HG02571 (cell line): ENCODE data around the gene TMPRSS7.
"Not testable (repeated sequence)": the region's sequence is repeated elsewhere in the genome, so short reads cannot be mapped to it uniquely, and the experiment has no call there.

Experiments
- ATAC-seq: cut with Tn5 transposase; IDR thresholded peaks from one replicate; pipeline ENCODE4 v1.9.1; 2021; ENCODE audit warnings: mild to moderate bottlenecking, moderate library complexity; ENCODE audit not compliant: unreplicated experiment

TMPRSS7 gene

GRCh38 chr3:112053229-112053628, 18.7 kb downstream of the TMPRSS7 start:
- no peak for ATAC-seq

GRCh38 chr3:112056451-112056929, 22.0 kb downstream of the TMPRSS7 start:
- no peak for ATAC-seq

GRCh38 chr3:112059497-112059896, 25.0 kb downstream of the TMPRSS7 start:
- no peak for ATAC-seq

GRCh38 chr3:112061152-112061551, 26.6 kb downstream of the TMPRSS7 start:
- ATAC-seq: no peak

- not testable (repeated sequence) for ATAC-seq
Observed at GRCh38 chr3:112072387-112073060, 38.0 kb downstream of the TMPRSS7 start.

GRCh38 chr3:112074006-112074405, 39.5 kb downstream of the TMPRSS7 start:
- no peak for ATAC-seq

GRCh38 chr3:112074616-112075497, 40.3 kb downstream of the TMPRSS7 start:
- peak; percentile 83 for ATAC-seq

- no peak for ATAC-seq
Observed at GRCh38 chr3:112078125-112079083, 43.9 kb downstream of the TMPRSS7 start.

- no peak for ATAC-seq
Observed at GRCh38 chr3:112083239-112083638, 48.7 kb downstream of the TMPRSS7 start.

GRCh38 chr3:112084980-112085705, 50.6 kb downstream of the TMPRSS7 start:
- no peak for ATAC-seq

GRCh38 chr3:112085735-112086075, 51.2 kb downstream of the TMPRSS7 start:
- no peak for ATAC-seq

GRCh38 chr3:112086076-112086854, 51.7 kb downstream of the TMPRSS7 start, which contains the start of gene C3orf52:
C3orf52 (plus strand) TSS chr3:112086389; CDS start chr3:112086408, 19 bp downstream.
- peak; percentile 93 for ATAC-seq

- no peak for ATAC-seq
Observed at GRCh38 chr3:112086875-112087524, 52.5 kb downstream of the TMPRSS7 start.

- no peak for ATAC-seq
Observed at GRCh38 chr3:112087746-112088145, 53.2 kb downstream of the TMPRSS7 start.

- no peak for ATAC-seq
Observed at GRCh38 chr3:112088944-112089343, 54.4 kb downstream of the TMPRSS7 start.

GRCh38 chr3:112089956-112090886, 55.7 kb downstream of the TMPRSS7 start:
- ATAC-seq: no peak

- ATAC-seq: no peak
Observed at GRCh38 chr3:112090887-112091586, 56.5 kb downstream of the TMPRSS7 start.
